Progenitor cell of endocrine pancreas (in vitro differentiated cells): ENCODE results near the gene NPM1. TPM values are rescaled to one million over a fixed set of nuclear protein-coding genes. Genes with fewer than 3 reads are reported as not detected.

Source experiments
- DNase-seq: peaks from one replicate; pipeline ENCODE4 v3.0.0; 2021; ENCODE audit warnings: low spot score; ENCODE audit not compliant: unreplicated experiment
- H3K27ac Mint-ChIP-seq: 2 replicates; pipeline ENCODE4 v1.8.0; 2021; ENCODE audit warnings: mild to moderate bottlenecking, moderate library complexity, mixed read lengths
- H3K27me3 Mint-ChIP-seq: 2 replicates; pipeline ENCODE4 v1.8.0; 2021; ENCODE audit warnings: mixed read lengths
- H3K36me3 Mint-ChIP-seq: 2 replicates; pipeline ENCODE4 v1.8.0; 2022; ENCODE audit warnings: mixed read lengths; ENCODE audit not compliant: insufficient read depth
- H3K4me1 Mint-ChIP-seq: 2 replicates; pipeline ENCODE4 v1.8.0; 2021; ENCODE audit warnings: low read depth, mixed read lengths
- H3K4me3 Mint-ChIP-seq: 2 replicates; pipeline ENCODE4 v1.8.0; 2021; ENCODE audit warnings: low read depth, mild to moderate bottlenecking, moderate library complexity, mixed read lengths
- H3K9me3 Mint-ChIP-seq: 2 replicates; pipeline ENCODE4 v1.8.0; 2021; ENCODE audit warnings: low read depth, mixed read lengths
- total RNA-seq: library from RNA; stranded (reverse); gene quantifications from 2 replicates; pipeline ENCODE4 v1.2.1, GENCODE V29; 2021
- TF ChIP-seq, protein P1 (sequence below): fragments of 200-600 bp; sonication (generic); IDR thresholded peaks from one replicate; pipeline ENCODE4 v1.5.0; 2021; ENCODE audit warnings: antibody characterized with exemption, mild to moderate bottlenecking; ENCODE audit not compliant: unreplicated experiment

NPM1 gene
- total RNA-seq, 1 donor from 2014 or later, result 1,367 TPM

DNA sequence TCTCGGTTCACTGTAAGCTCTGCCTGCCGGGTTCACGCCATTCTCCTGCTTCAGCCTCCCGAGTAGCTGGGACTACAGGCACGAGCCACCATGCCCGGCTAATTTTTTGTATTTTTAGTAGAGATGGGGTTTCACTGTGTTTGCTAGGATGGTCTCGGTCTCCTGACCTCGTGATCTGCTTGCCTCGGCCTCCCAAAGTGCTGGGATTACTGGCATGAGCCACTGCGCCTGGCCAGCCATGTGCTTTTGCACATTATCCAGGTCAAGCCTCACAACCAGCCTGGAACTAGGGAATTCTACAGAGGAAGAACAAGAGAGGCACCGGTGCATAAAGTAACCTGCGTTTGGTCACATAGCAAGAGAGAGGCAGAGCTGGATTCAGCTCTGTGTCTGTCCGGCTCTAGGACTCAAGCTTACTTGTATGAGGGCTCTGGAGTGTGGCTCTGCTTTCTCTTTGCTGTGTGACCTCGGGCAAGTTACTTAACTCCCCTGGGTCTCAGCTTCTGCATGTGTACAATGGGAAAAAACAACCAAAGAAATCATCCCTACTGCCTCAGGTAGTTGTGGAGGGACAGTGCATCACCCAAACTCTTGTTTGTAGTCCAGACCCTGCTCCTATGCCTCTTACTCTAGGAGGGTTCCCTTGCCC is 38.1 kb downstream of the NPM1 start:
- H3K27me3 Mint-ChIP-seq, result peaks cover 29% of the 10 kb centered on the region
- H3K9me3 Mint-ChIP-seq, result no peaks in the 10 kb centered on the region
- peaks cover 13% of the 10 kb centered on the region for H3K4me1 Mint-ChIP-seq
- no peak for DNase-seq
- no peak overlapping the region for H3K27ac Mint-ChIP-seq
- no peak overlapping the region for H3K4me3 Mint-ChIP-seq
- H3K36me3 Mint-ChIP-seq, result no peaks in the 10 kb centered on the region
- TF ChIP-seq, protein P1, sequence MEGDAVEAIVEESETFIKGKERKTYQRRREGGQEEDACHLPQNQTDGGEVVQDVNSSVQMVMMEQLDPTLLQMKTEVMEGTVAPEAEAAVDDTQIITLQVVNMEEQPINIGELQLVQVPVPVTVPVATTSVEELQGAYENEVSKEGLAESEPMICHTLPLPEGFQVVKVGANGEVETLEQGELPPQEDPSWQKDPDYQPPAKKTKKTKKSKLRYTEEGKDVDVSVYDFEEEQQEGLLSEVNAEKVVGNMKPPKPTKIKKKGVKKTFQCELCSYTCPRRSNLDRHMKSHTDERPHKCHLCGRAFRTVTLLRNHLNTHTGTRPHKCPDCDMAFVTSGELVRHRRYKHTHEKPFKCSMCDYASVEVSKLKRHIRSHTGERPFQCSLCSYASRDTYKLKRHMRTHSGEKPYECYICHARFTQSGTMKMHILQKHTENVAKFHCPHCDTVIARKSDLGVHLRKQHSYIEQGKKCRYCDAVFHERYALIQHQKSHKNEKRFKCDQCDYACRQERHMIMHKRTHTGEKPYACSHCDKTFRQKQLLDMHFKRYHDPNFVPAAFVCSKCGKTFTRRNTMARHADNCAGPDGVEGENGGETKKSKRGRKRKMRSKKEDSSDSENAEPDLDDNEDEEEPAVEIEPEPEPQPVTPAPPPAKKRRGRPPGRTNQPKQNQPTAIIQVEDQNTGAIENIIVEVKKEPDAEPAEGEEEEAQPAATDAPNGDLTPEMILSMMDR, result no peak

DNA sequence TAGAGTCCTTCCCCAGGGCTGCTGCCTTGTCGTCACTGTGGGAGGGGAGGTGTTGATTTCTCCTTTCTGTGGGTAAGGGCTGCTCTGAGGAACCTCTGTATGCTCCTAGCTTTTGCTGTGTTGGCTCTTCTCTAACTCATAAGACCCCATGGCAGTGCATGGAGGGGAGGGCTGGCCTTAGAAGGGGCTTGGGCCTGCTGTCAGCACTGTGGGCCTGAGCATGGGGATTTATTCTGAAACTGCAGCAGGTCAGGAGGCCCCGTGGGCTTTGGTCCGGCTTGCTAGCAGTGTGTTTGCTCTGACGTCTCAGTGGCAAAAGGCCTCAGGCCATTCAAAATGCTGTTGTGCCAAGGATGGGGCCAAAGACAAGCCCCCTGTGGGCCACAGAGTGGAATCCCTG is 38.6 kb downstream of the NPM1 start:
- TF ChIP-seq, protein P1, result no peak
- no peak for DNase-seq
- Mint-ChIP-seq H3K36me3 (no peaks in the 10 kb centered on the region), H3K4me1 (peaks cover 11% of the 10 kb centered on the region), H3K27ac (no peak overlapping the region), H3K9me3 (no peaks in the 10 kb centered on the region), H3K27me3 (peaks cover 24% of the 10 kb centered on the region), H3K4me3 (no peak overlapping the region)

- Mint-ChIP-seq H3K27ac (no peak overlapping the region), H3K27me3 (peaks cover 20% of the 10 kb centered on the region), H3K4me1 (peaks cover 11% of the 10 kb centered on the region), H3K36me3 (no peaks in the 10 kb centered on the region), H3K4me3 (no peak overlapping the region), H3K9me3 (no peaks in the 10 kb centered on the region)
- TF ChIP-seq, protein P1, result no peak
- no peak for DNase-seq
These were observed 39.0 kb downstream of the NPM1 start for GRCh38 chr5:171426680-171427079.

- DNase-seq, result no peak
- Mint-ChIP-seq H3K4me3 (no peak overlapping the region), H3K9me3 (no peaks in the 10 kb centered on the region), H3K27me3 (peaks cover 11% of the 10 kb centered on the region), H3K4me1 (peaks cover 12% of the 10 kb centered on the region), H3K27ac (no peak overlapping the region), H3K36me3 (no peaks in the 10 kb centered on the region)
- TF ChIP-seq, protein P1, result no peak
These were observed 39.9 kb downstream of the NPM1 start for GRCh38 chr5:171427318-171428167.

- TF ChIP-seq, protein P1, result no peak
- Mint-ChIP-seq H3K9me3 (no peaks in the 10 kb centered on the region), H3K27me3 (peaks cover 5% of the 10 kb centered on the region), H3K4me1 (peaks cover 18% of the 10 kb centered on the region), H3K36me3 (no peaks in the 10 kb centered on the region), H3K4me3 (no peak overlapping the region), H3K27ac (no peak overlapping the region)
- no peak for DNase-seq
These were observed 40.6 kb downstream of the NPM1 start for GRCh38 chr5:171428168-171428696.
